ENCODE results near the gene NCKAP5.

Gene NCKAP5

DNA sequence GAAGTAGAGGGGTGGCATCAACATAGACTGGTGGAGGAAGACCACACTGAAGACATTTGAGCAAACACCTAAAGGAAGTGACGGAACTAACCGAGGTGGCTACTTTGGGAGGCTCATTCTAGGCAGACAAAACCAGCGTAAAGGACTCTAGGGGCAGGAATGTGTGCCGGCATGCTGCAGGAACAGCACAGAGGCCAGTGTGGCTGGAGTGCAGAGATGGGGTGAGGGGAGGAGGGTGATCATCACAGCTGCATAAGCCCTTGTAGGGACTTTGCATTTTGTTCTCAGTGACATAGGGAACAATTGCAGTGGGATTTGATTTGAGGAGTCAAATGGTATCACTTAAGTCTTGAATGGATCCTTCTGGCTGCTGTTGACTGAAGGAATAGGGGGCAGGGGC, 253.5 kb downstream of the NCKAP5 start:
- POLR2A ChIA-PET = no interaction called here
- no peak for DNase-seq (ENCODE audit: extremely low spot score)
- TF ChIP-seq CTCF (IDR thresholded peaks at IDR 0.05; ENCODE audit: control extremely low read depth, extremely low read depth, low read depth, missing control alignments) = no peak
- CTCF ChIA-PET = no interaction called here

DNA sequence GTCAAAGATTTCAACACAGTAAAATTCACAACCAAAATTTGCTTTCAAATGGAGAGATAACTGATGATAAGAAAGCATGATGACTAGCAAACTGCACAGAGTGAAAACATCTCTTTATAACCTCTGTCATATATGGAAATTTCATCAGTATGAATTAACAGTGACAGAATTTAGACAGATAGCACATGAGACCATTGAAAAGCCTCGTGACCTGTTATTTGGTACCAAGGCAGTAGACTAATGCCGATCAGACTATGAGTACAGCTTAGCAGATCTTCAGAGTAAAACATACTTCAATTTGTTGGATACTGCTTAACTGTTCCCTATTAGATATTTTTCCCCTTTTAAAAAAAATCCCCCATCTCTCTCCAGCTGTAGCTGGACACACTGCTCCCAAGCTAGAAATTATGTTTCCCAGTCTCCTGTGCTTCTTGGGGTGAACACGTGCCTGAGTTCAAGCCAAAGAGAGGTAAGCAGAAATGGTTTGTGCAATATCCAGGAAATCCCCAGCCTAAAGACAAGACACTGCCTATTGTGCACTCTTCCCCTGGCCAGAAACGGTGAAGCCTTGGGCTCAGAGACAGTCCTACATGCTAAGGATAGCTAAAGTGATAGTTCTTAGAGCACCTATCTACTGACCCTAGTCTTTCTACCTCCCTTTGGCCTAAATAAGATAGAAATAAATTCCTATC, 256.1 kb downstream of the NCKAP5 start:
- no peak for DNase-seq (ENCODE audit: extremely low spot score)
- ChIA-PET CTCF (interaction anchor here (1.6 kb wide), 1 partner anchor 14 kb away, joined by 3 read pairs; no protein-coding TSS in a partner anchor), POLR2A (no interaction called here)
- no peak for TF ChIP-seq CTCF (IDR thresholded peaks at IDR 0.05; ENCODE audit: control extremely low read depth, extremely low read depth, low read depth, missing control alignments)

DNA sequence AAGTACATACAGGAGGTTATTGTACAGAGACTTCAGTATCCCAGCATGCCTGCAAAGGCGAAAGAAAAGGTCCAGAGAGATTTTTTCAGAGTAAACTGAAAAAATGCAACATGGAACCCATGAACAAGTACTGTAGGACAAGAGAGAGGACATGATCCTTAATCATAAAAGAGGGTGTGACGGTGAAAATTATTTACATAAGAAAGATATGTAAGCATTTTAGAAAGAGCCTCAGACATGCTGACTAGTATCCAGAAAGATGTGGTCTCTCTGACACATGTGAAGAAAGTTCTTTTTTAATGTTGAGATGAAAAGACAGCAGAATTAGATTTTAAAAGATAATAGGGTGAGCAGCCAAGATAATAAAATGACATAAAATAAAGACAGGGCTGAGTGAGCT, 262.0 kb downstream of the NCKAP5 start:
- CTCF ChIA-PET = interaction anchor here (0.6 kb wide), 1 partner anchor 34 kb away, joined by 3 read pairs; no protein-coding TSS in a partner anchor
- POLR2A ChIA-PET = no interaction called here

DNA sequence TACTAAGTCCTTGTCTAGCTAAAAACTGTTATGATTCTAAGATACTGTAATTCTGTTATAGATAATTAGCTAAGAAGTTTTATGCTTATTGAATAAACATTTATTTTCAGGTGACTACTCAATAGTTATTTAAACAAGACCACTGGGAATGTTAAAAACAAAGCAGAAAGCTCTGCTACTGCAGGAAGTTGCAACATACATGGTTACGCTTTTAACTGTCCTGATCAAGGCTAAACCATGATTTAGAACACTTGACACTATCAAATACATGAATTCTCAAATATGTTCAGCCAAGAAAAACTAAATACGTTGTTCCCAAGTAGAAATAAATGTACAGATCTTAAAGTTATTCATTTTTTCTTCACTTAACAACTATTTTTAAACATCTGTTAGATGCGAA, 263.9 kb downstream of the NCKAP5 start:
- POLR2A ChIA-PET = no interaction called here
- DNase-seq (ENCODE audit: extremely low spot score) = no peak
- CTCF ChIA-PET = interaction anchor here (1.0 to 2.4 kb wide), 5 partner anchors 8 to 30 kb away, joined by 3 to 6 read pairs (median 3); no protein-coding TSS in a partner anchor
- no peak for TF ChIP-seq CTCF (IDR thresholded peaks at IDR 0.05; ENCODE audit: control extremely low read depth, extremely low read depth, low read depth, missing control alignments)

More for the DNA sequence above, 262.0 kb downstream of the NCKAP5 start:
- TF ChIP-seq CTCF (IDR thresholded peaks at IDR 0.05; ENCODE audit: control extremely low read depth, extremely low read depth, low read depth, missing control alignments) = no peak
- no peak for DNase-seq (ENCODE audit: extremely low spot score)

- ChIA-PET CTCF (interaction anchor here (2.4 kb wide), 1 partner anchor 18 kb away, joined by 6 read pairs; no protein-coding TSS in a partner anchor), POLR2A (no interaction called here)
- DNase-seq (ENCODE audit: extremely low spot score) = no peak
- no peak for TF ChIP-seq CTCF (IDR thresholded peaks at IDR 0.05; ENCODE audit: control extremely low read depth, extremely low read depth, low read depth, missing control alignments)
Measured at GRCh38 chr2:133303150-133303549, 265.1 kb downstream of the NCKAP5 start.

- ChIA-PET CTCF (interaction anchor here (0.8 kb wide), 1 partner anchor 8 kb away, joined by 3 read pairs; no protein-coding TSS in a partner anchor), POLR2A (no interaction called here)
- DNase-seq (ENCODE audit: extremely low spot score) = no peak
- TF ChIP-seq CTCF (IDR thresholded peaks at IDR 0.05; ENCODE audit: control extremely low read depth, extremely low read depth, low read depth, missing control alignments) = no peak
Measured at GRCh38 chr2:133296401-133296800, 271.9 kb downstream of the NCKAP5 start.
